SK-N-SH treated with all-trans-retinoic acid at 6 μM for 48 hours (cell line): ENCODE data around the gene WASHC4.

ENCODE experiments used
- CREB5 ChIP-seq: fragments of 250-450 bp; sonication (Bioruptor Pico); IDR thresholded peaks from 2 replicates; pipeline ENCODE4 v1.5.1; 2020; ENCODE audit warnings: low read depth, mild to moderate bottlenecking, moderate library complexity
- CSDC2 ChIP-seq: fragments of 250-450 bp; sonication (Bioruptor Pico); IDR thresholded peaks from 2 replicates; pipeline ENCODE4 v1.5.0; 2020; ENCODE audit warnings: mild to moderate bottlenecking, moderate library complexity
- PPARA ChIP-seq: fragments of 250-450 bp; sonication (Bioruptor Pico); IDR thresholded peaks from 2 replicates; pipeline ENCODE4 v1.5.0; 2020; ENCODE audit warnings: mild to moderate bottlenecking, borderline replicate concordance
- TOX ChIP-seq: fragments of 250-450 bp; sonication (Bioruptor Pico); IDR thresholded peaks from 2 replicates; pipeline ENCODE4 v1.8.0; 2021; ENCODE audit warnings: mild to moderate bottlenecking, moderate library complexity, borderline replicate concordance
- ZC3H10 ChIP-seq: fragments of 250-450 bp; sonication (Bioruptor Pico); IDR thresholded peaks from 2 replicates; pipeline ENCODE4 v1.5.1; 2021; ENCODE audit warnings: mild to moderate bottlenecking, moderate library complexity
- ZFP3 ChIP-seq: fragments of 250-450 bp; sonication (Bioruptor Pico); IDR thresholded peaks from 2 replicates; pipeline ENCODE4 v1.5.0; 2020; ENCODE audit warnings: mild to moderate bottlenecking, moderate library complexity
- ZFP30 ChIP-seq: fragments of 450-650 bp; formaldehyde crosslinking; IDR thresholded peaks from 2 replicates; pipeline ENCODE4 v1.5.0; 2022; ENCODE audit warnings: mild to moderate bottlenecking, moderate library complexity
- ZNF8 ChIP-seq: fragments of 450-650 bp; formaldehyde crosslinking; IDR thresholded peaks from 2 replicates; pipeline ENCODE4 v1.5.0; 2020; ENCODE audit warnings: mild to moderate bottlenecking, moderate library complexity

- TF ChIP-seq ZNF8 (CRISPR knock-in tag) = no peak
- no peak for TF ChIP-seq ZFP30 (CRISPR knock-in tag)
- no peak for TF ChIP-seq TOX (CRISPR knock-in tag)
- TF ChIP-seq CREB5 (CRISPR knock-in tag) = no peak
- no peak for TF ChIP-seq ZFP3 (CRISPR knock-in tag)
- no peak for TF ChIP-seq PPARA (CRISPR knock-in tag)
- TF ChIP-seq CSDC2 (CRISPR knock-in tag) = no peak
- no peak for TF ChIP-seq ZC3H10 (CRISPR knock-in tag)
Measured at GRCh38 chr12:105116969-105117368, 9.4 kb downstream of the WASHC4 start.
